PC-9 (cell line): ENCODE measurements around the gene PSMB5.

Source experiments
- CTCF ChIP-seq: fragments of 200-600 bp; sonication (generic); conservative IDR thresholded peaks from 2 replicates; pipeline ENCODE4 v1.6.1; 2017; ENCODE audit warnings: mixed run types, antibody characterized with exemption, mild to moderate bottlenecking, moderate library complexity
- EZH2 ChIP-seq: fragments of 200-600 bp; sonication (generic); IDR thresholded peaks from 2 replicates; pipeline ENCODE4 v1.8.0; 2017; ENCODE audit warnings: antibody characterized with exemption, low read depth

- TF ChIP-seq CTCF = no peak
- TF ChIP-seq EZH2 = no peak
These were observed 57.9 kb downstream of the PSMB5 start for GRCh38 chr14:22976620-22977433.
